Stimulated activated naive B cell treated with anti-CD40 and anti-IgM and Interleukin-4, amounts not matched to agents 10 μg/mL and 1 μg/mL and 100 μg/mL, for 72 hours (primary cell): Measurements from ENCODE around the gene GRIP2.

ENCODE experiments used
- ATAC-seq, 2 donors: fragments of 150-1000 bp; cut with Tn5 transposase; replicated peaks; 2 replicates each; pipeline ENCODE4 v1.10.0; 2021; ENCODE audit warnings: moderate library complexity in 1 of 2
- DNase-seq: peaks from one replicate; pipeline ENCODE4 v3.0.0; 2021
- H3K27ac Mint-ChIP-seq: one replicate; pipeline ENCODE4 v1.8.0; 2022; ENCODE audit warnings: mild to moderate bottlenecking, mixed read lengths
- H3K27me3 Mint-ChIP-seq, 2 donors: one replicate each; pipeline ENCODE4 v1.8.0; 2022; ENCODE audit warnings: mixed read lengths in 2 of 2
- H3K36me3 Mint-ChIP-seq, 2 donors: one replicate each; pipeline ENCODE4 v1.8.0; 2022; ENCODE audit warnings: mixed read lengths in 2 of 2, mild to moderate bottlenecking in 1 of 2
- H3K4me1 Mint-ChIP-seq, 2 donors: one replicate each; pipeline ENCODE4 v1.8.0; 2022; ENCODE audit warnings: mixed read lengths in 2 of 2, mild to moderate bottlenecking in 1 of 2
- H3K4me3 Mint-ChIP-seq, 2 donors: one replicate each; pipeline ENCODE4 v1.8.0; 2022; ENCODE audit warnings: mild to moderate bottlenecking in 2 of 2, mixed read lengths in 2 of 2, moderate library complexity in 1 of 2
- H3K9me3 Mint-ChIP-seq, 2 donors: one replicate each; pipeline ENCODE4 v1.8.0; 2022; ENCODE audit warnings: mixed read lengths in 2 of 2, mild to moderate bottlenecking in 1 of 2

The GRIP2 gene

GRCh38 chr3:14489641-14490040 is 50.5 kb downstream of the GRIP2 start:
- no peak overlapping the region for H3K4me3 Mint-ChIP-seq
- DNase-seq (no peak), ATAC-seq (no peak)
- H3K4me1 Mint-ChIP-seq: no peaks in the 10 kb centered on the region
- H3K27ac Mint-ChIP-seq: no peak overlapping the region
- H3K36me3 Mint-ChIP-seq: peaks cover 27 to 45% of the 10 kb centered on the region in 2 donors
- H3K9me3 Mint-ChIP-seq: no peaks in the 10 kb centered on the region
- H3K27me3 Mint-ChIP-seq: no peaks in the 10 kb centered on the region

DNA sequence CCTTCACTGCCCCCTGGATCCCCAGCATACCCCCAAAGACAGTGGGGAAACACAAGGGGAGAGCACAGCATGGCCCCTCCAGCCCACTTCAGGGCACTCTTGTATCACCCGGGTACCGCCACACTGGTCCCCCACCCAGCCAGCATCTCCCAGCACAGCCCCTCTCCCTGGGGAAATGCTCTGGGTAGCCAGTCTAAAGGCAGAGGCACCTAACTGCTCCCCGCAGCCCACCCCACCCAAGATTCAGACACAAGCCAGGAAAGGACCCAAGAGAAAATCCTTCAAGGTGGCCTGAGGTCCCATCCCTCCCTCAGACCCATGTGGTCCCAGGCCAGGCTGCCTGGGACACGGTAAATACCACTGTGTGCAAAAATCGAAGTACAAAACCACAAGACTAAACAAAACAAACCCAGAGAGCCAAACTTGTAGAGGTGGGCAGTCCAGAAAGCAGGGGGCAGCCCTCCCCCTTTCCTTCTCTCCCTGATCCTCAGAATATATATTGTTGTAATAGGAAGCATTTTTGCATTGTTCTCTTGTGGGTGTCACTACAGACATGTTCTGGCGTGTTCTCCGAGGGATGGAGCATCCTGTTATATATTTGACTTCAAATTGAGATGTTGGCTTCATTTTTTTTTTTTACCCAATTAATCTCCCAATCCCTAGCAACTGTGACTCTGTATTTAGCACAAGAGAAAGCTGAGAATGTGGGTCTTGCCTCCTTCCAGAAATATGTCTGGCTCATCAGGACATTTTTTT is 51.7 kb downstream of the GRIP2 start:
- H3K27ac Mint-ChIP-seq: peak overlapping the region; percentile 28
- no peaks in the 10 kb centered on the region for H3K4me1 Mint-ChIP-seq
- no peaks in the 10 kb centered on the region for H3K27me3 Mint-ChIP-seq
- DNase-seq (no peak), ATAC-seq (no peak)
- H3K36me3 Mint-ChIP-seq: peaks cover 33 to 54% of the 10 kb centered on the region in 2 donors
- no peak overlapping the region for H3K4me3 Mint-ChIP-seq
- H3K9me3 Mint-ChIP-seq: no peaks in the 10 kb centered on the region

- Mint-ChIP-seq H3K27ac (no peak overlapping the region), H3K9me3 (no peaks in the 10 kb centered on the region), H3K27me3 (no peaks in the 10 kb centered on the region), H3K4me3 (no peak overlapping the region), H3K4me1 (no peaks in the 10 kb centered on the region), H3K36me3 (peaks cover 37 to 60% of the 10 kb centered on the region in 2 donors)
- no peak for ATAC-seq
- DNase-seq: no peak
Observed at GRCh38 chr3:14487821-14488220, 52.3 kb downstream of the GRIP2 start.

GRCh38 chr3:14487086-14487485 is 53.1 kb downstream of the GRIP2 start:
- ATAC-seq (no peak), DNase-seq (no peak)
- Mint-ChIP-seq H3K9me3 (no peaks in the 10 kb centered on the region), H3K27me3 (no peaks in the 10 kb centered on the region), H3K27ac (peak overlapping the region; percentile 2), H3K4me3 (no peak overlapping the region), H3K36me3 (peaks cover 37 to 60% of the 10 kb centered on the region in 2 donors), H3K4me1 (no peaks in the 10 kb centered on the region)

GRCh38 chr3:14486460-14486859 is 53.7 kb downstream of the GRIP2 start:
- Mint-ChIP-seq H3K27me3 (no peaks in the 10 kb centered on the region), H3K4me3 (no peak overlapping the region), H3K36me3 (peaks cover 42 to 66% of the 10 kb centered on the region in 2 donors), H3K27ac (no peak overlapping the region), H3K9me3 (no peaks in the 10 kb centered on the region), H3K4me1 (no peaks in the 10 kb centered on the region)
- DNase-seq: no peak
- ATAC-seq: no peak

- H3K27me3 Mint-ChIP-seq: no peaks in the 10 kb centered on the region
- no peak for DNase-seq
- no peak overlapping the region for H3K4me3 Mint-ChIP-seq
- no peak overlapping the region for H3K27ac Mint-ChIP-seq
- no peaks in the 10 kb centered on the region for H3K4me1 Mint-ChIP-seq
- H3K36me3 Mint-ChIP-seq: peaks cover 41 to 66% of the 10 kb centered on the region in 2 donors
- no peaks in the 10 kb centered on the region for H3K9me3 Mint-ChIP-seq
- ATAC-seq: no peak
Observed at GRCh38 chr3:14485981-14486380, 54.2 kb downstream of the GRIP2 start.

- H3K4me1 Mint-ChIP-seq: no peaks in the 10 kb centered on the region
- peaks cover 38 to 63% of the 10 kb centered on the region in 2 donors for H3K36me3 Mint-ChIP-seq
- no peak overlapping the region for H3K4me3 Mint-ChIP-seq
- peak overlapping the region; percentile 33 for H3K27ac Mint-ChIP-seq
- H3K27me3 Mint-ChIP-seq: no peaks in the 10 kb centered on the region
- DNase-seq (no peak), ATAC-seq (no peak)
- H3K9me3 Mint-ChIP-seq: no peaks in the 10 kb centered on the region
Observed at GRCh38 chr3:14484741-14485140, 55.4 kb downstream of the GRIP2 start.

- Mint-ChIP-seq H3K27me3 (no peaks in the 10 kb centered on the region), H3K36me3 (peaks cover 49 to 72% of the 10 kb centered on the region in 2 donors), H3K9me3 (no peaks in the 10 kb centered on the region), H3K27ac (no peak overlapping the region), H3K4me1 (no peaks in the 10 kb centered on the region), H3K4me3 (no peak overlapping the region)
- ATAC-seq (no peak), DNase-seq (no peak)
Observed at GRCh38 chr3:14483286-14483685, 56.9 kb downstream of the GRIP2 start.

DNA sequence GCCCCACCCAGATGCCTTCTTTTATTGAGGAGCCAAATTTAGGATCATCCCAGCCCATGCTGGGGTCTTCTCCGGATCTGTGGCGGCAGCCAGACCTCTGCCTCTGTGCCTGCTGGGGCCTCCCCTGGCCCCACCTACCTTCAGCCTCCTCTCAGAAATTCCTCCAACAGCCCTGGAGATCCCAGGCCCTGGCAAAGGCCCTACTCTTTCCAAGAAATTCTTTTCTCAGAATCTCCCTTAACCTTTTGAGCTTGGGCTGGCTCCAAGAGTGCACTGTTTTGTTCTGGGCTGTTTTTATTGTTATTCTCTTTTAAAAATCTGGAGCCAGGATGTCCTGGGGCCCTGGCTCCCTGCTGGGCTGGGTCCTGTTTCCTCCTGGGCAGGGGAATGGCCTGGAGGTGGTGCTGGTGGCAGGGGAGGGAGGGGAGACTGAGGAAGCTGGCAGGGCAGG is 57.8 kb downstream of the GRIP2 start:
- no peak for DNase-seq
- peaks cover 50 to 78% of the 10 kb centered on the region in 2 donors for H3K36me3 Mint-ChIP-seq
- no peak for ATAC-seq
- H3K27me3 Mint-ChIP-seq: no peaks in the 10 kb centered on the region
- H3K9me3 Mint-ChIP-seq: no peaks in the 10 kb centered on the region
- H3K4me3 Mint-ChIP-seq: no peak overlapping the region
- no peaks in the 10 kb centered on the region for H3K4me1 Mint-ChIP-seq
- no peak overlapping the region for H3K27ac Mint-ChIP-seq

GRCh38 chr3:14481646-14482036 is 58.5 kb downstream of the GRIP2 start:
- ATAC-seq (no peak), DNase-seq (no peak)
- Mint-ChIP-seq H3K9me3 (no peaks in the 10 kb centered on the region), H3K4me3 (no peak overlapping the region), H3K27ac (no peak overlapping the region), H3K4me1 (no peaks in the 10 kb centered on the region), H3K36me3 (peaks cover 51 to 78% of the 10 kb centered on the region in 2 donors), H3K27me3 (no peaks in the 10 kb centered on the region)

GRCh38 chr3:14481018-14481645 is 59.0 kb downstream of the GRIP2 start:
- H3K9me3 Mint-ChIP-seq: no peaks in the 10 kb centered on the region
- H3K4me1 Mint-ChIP-seq: no peaks in the 10 kb centered on the region
- H3K4me3 Mint-ChIP-seq: no peak overlapping the region
- H3K36me3 Mint-ChIP-seq: peaks cover 51 to 80% of the 10 kb centered on the region in 2 donors
- no peaks in the 10 kb centered on the region for H3K27me3 Mint-ChIP-seq
- DNase-seq (no peak), ATAC-seq (no peak)
- no peak overlapping the region for H3K27ac Mint-ChIP-seq

- Mint-ChIP-seq H3K4me3 (no peak overlapping the region), H3K27ac (no peak overlapping the region), H3K4me1 (no peaks in the 10 kb centered on the region), H3K36me3 (peaks cover 56 to 82% of the 10 kb centered on the region in 2 donors), H3K9me3 (no peaks in the 10 kb centered on the region), H3K27me3 (no peaks in the 10 kb centered on the region)
- DNase-seq: no peak
- no peak for ATAC-seq
Observed at GRCh38 chr3:14480207-14481017, 59.7 kb downstream of the GRIP2 start.

- H3K9me3 Mint-ChIP-seq: no peaks in the 10 kb centered on the region
- H3K27ac Mint-ChIP-seq: peak overlapping the region; percentile 80
- DNase-seq (no peak), ATAC-seq (no peak)
- H3K27me3 Mint-ChIP-seq: no peaks in the 10 kb centered on the region
- peaks cover 54 to 78% of the 10 kb centered on the region in 2 donors for H3K36me3 Mint-ChIP-seq
- H3K4me3 Mint-ChIP-seq: no peak overlapping the region
- no peaks in the 10 kb centered on the region for H3K4me1 Mint-ChIP-seq
Observed at GRCh38 chr3:14479591-14479990, 60.6 kb downstream of the GRIP2 start.

DNA sequence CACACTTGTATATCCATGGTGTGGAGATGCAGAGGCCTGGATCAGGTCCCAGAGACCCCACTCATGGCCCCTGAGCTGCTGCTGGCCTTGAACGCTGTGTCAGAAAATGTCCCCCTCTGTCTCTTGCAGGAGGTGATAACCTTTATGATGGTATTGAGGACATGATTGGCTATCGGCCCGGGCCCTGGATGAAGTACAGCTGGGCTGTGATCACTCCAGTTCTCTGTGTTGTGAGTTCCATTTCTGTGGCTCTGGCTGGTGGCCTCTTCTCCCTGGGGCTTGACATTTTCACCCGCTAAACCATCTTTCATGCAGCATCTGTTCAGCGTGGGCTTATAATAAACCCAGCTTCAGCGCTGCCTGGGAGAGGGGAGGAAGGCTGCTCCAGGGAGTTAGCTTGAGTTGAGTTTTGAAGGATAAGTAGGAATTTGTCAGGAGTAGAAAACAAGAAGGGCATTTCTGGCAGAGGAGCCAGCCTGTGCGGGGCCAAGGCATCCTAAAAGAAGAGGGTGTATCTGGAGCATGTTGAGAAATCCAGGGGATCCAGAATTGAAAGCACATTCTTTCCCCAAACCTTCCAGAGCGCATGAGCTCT is 61.1 kb downstream of the GRIP2 start:
- Mint-ChIP-seq H3K4me3 (no peak overlapping the region), H3K9me3 (no peaks in the 10 kb centered on the region), H3K27ac (peak overlapping the region; percentile 80), H3K27me3 (no peaks in the 10 kb centered on the region), H3K4me1 (no peaks in the 10 kb centered on the region), H3K36me3 (peaks cover 54 to 78% of the 10 kb centered on the region in 2 donors)
- ATAC-seq (no peak), DNase-seq (no peak)
